GM19239 (cell line): ENCODE data around the gene FBXO7.

Experiments used
- DNase-seq: peaks from one replicate; pipeline ENCODE4 v3.0.0; 2011; ENCODE audit warnings: low spot score; ENCODE audit not compliant: insufficient read length
- FAIRE-seq: peaks from 2 replicates; lab custom pipeline; 2011; peaks lifted over from hg19 to GRCh38; lab: Jason Lieb, UNC

The FBXO7 gene

GRCh38 chr22:32528984-32529982, 54.7 kb downstream of the FBXO7 start:
- DNase-seq (peak; percentile 82), FAIRE-seq (peak; percentile 75)

- no peak for DNase-seq
- no peak for FAIRE-seq
Measured at GRCh38 chr22:32531228-32531627, 56.6 kb downstream of the FBXO7 start.

- DNase-seq: no peak
- no peak for FAIRE-seq
Measured at GRCh38 chr22:32531931-32532819, 57.6 kb downstream of the FBXO7 start.

GRCh38 chr22:32532820-32533128, 58.2 kb downstream of the FBXO7 start:
- FAIRE-seq (no peak), DNase-seq (no peak)

GRCh38 chr22:32533265-32534111, 58.9 kb downstream of the FBXO7 start:
- DNase-seq (no peak), FAIRE-seq (no peak)

GRCh38 chr22:32534252-32535235, 59.9 kb downstream of the FBXO7 start:
- DNase-seq: no peak
- FAIRE-seq: no peak

- DNase-seq: no peak
- FAIRE-seq: no peak
Measured at GRCh38 chr22:32535531-32536190, 61.0 kb downstream of the FBXO7 start.

GRCh38 chr22:32536352-32536751, 61.7 kb downstream of the FBXO7 start:
- FAIRE-seq: no peak

GRCh38 chr22:32538521-32538920, 63.9 kb downstream of the FBXO7 start:
- FAIRE-seq (no peak), DNase-seq (no peak)

More at GRCh38 chr22:32536352-32536751, 61.7 kb downstream of the FBXO7 start:
- no peak for DNase-seq

- DNase-seq (no peak), FAIRE-seq (no peak)
Measured at GRCh38 chr22:32539631-32540421, 65.2 kb downstream of the FBXO7 start.

- DNase-seq (no peak), FAIRE-seq (no peak)
Measured at GRCh38 chr22:32541481-32541880, 66.9 kb downstream of the FBXO7 start.

- DNase-seq (no peak), FAIRE-seq (no peak)
Measured at GRCh38 chr22:32542066-32542676, 67.6 kb downstream of the FBXO7 start.

GRCh38 chr22:32542677-32543357, 68.2 kb downstream of the FBXO7 start:
- no peak for DNase-seq
- FAIRE-seq: no peak

- no peak for DNase-seq
Measured at GRCh38 chr22:32544953-32545558, 70.4 kb downstream of the FBXO7 start.

GRCh38 chr22:32545801-32546200, 71.2 kb downstream of the FBXO7 start:
- FAIRE-seq (no peak), DNase-seq (no peak)

More at GRCh38 chr22:32544953-32545558, 70.4 kb downstream of the FBXO7 start:
- FAIRE-seq: no peak

- DNase-seq (no peak), FAIRE-seq (no peak)
Measured at GRCh38 chr22:32546496-32546895, 71.9 kb downstream of the FBXO7 start.
